GM23338 (cell line): ENCODE data around the gene CIZ1. TPM values are rescaled to one million over a fixed set of nuclear protein-coding genes. Genes with fewer than 3 reads are reported as not detected.

Experiments
- ATAC-seq: fragments of 200-7000 bp; cut with Tn5 transposase; 3 replicates; pipeline ENCODE4 v1.9.1; 2020
- DNase-seq: peaks from one replicate; pipeline ENCODE4 v3.0.0-alpha.2; 2015; ENCODE audit warnings: low spot score
- H2AFZ ChIP-seq: fragments of 200-600 bp; sonication (generic); 2 replicates; pipeline ENCODE4 v1.8.0; 2016; ENCODE audit warnings: antibody characterized with exemption, mild to moderate bottlenecking, moderate library complexity
- H3F3A ChIP-seq: fragments of 200-600 bp; sonication (generic); replicated peaks from 2 replicates; pipeline ENCODE4 v1.8.0; 2017; ENCODE audit warnings: antibody characterized with exemption, mixed run types, low read depth
- H3K27ac ChIP-seq: fragments of 200-600 bp; sonication (generic); 2 replicates; pipeline ENCODE4 v1.6.1; 2016; ENCODE audit warnings: low read depth
- H3K27me3 ChIP-seq: fragments of 200-600 bp; sonication (generic); 2 replicates; pipeline ENCODE4 v1.8.0; 2016; ENCODE audit warnings: mild to moderate bottlenecking, mixed run types, moderate library complexity; ENCODE audit not compliant: insufficient read depth
- H3K36me3 ChIP-seq: fragments of 200-600 bp; sonication (generic); 2 replicates; pipeline ENCODE4 v1.8.0; 2016; ENCODE audit warnings: mild to moderate bottlenecking; ENCODE audit not compliant: insufficient read depth
- H3K4me1 ChIP-seq: fragments of 200-600 bp; sonication (generic); 2 replicates; pipeline ENCODE4 v1.8.0; 2016; ENCODE audit warnings: mild to moderate bottlenecking, moderate library complexity; ENCODE audit not compliant: insufficient read depth
- H3K4me2 ChIP-seq: fragments of 200-600 bp; sonication (generic); 2 replicates; pipeline ENCODE4 v1.7.1; 2017; ENCODE audit warnings: mixed run types
- H3K4me3 ChIP-seq: fragments of 200-600 bp; sonication (generic); 2 replicates; pipeline ENCODE4 v1.6.1; 2016; ENCODE audit warnings: mixed run types
- H3K79me2 ChIP-seq: fragments of 200-600 bp; sonication (generic); replicated peaks from 2 replicates; pipeline ENCODE4 v1.8.0; 2017; ENCODE audit warnings: mild to moderate bottlenecking; ENCODE audit not compliant: insufficient read depth
- H3K9me2 ChIP-seq: fragments of 200-600 bp; sonication (generic); 2 replicates; pipeline ENCODE4 v1.8.0; 2017; ENCODE audit not compliant: insufficient read depth
- H4K20me1 ChIP-seq: fragments of 200-600 bp; sonication (generic); replicated peaks from 2 replicates; pipeline ENCODE4 v1.8.0; 2017; ENCODE audit warnings: mild to moderate bottlenecking; ENCODE audit not compliant: insufficient read depth
- H3K27ac Mint-ChIP-seq: 2 replicates; pipeline ENCODE4 v1.8.0; 2020; ENCODE audit warnings: inconsistent platforms, mild to moderate bottlenecking, moderate library complexity, mixed read lengths
- H3K27me3 Mint-ChIP-seq: 3 replicates; pipeline ENCODE4 v1.8.0; 2022; ENCODE audit warnings: low read depth, mild to moderate bottlenecking, moderate library complexity, mixed read lengths, inconsistent platforms; ENCODE audit not compliant: insufficient read depth, poor library complexity
- H3K36me3 Mint-ChIP-seq: 3 replicates; pipeline ENCODE4 v1.8.0; 2021; ENCODE audit warnings: low read depth, mild to moderate bottlenecking, inconsistent platforms, moderate library complexity, mixed read lengths
- H3K4me1 Mint-ChIP-seq: 3 replicates; pipeline ENCODE4 v1.8.0; 2020; ENCODE audit warnings: mild to moderate bottlenecking, inconsistent platforms, mixed read lengths
- H3K4me3 Mint-ChIP-seq: 3 replicates; pipeline ENCODE4 v1.8.0; 2021; ENCODE audit warnings: moderate library complexity, mild to moderate bottlenecking, inconsistent platforms, mixed read lengths
- H3K9me3 Mint-ChIP-seq: 3 replicates; pipeline ENCODE4 v1.8.0; 2020; ENCODE audit warnings: moderate library complexity, mild to moderate bottlenecking, inconsistent platforms, mixed read lengths
- CREB1 ChIP-seq: fragments of 250-450 bp; sonication (Bioruptor Pico); IDR thresholded peaks from 2 replicates; pipeline ENCODE4 v1.5.0; 2020; ENCODE audit warnings: low read depth, mild to moderate bottlenecking, moderate library complexity
- ETS1 ChIP-seq: IDR thresholded peaks from 2 replicates; pipeline ENCODE4 v1.6.1; 2016; ENCODE audit warnings: antibody characterized with exemption
- EZH2 ChIP-seq: fragments of 200-600 bp; sonication (generic); IDR thresholded peaks from one replicate; pipeline ENCODE4 v1.8.0; 2017; ENCODE audit warnings: antibody characterized with exemption, mild to moderate bottlenecking, low read depth; ENCODE audit not compliant: unreplicated experiment
- EZH2phosphoT487 ChIP-seq: fragments of 200-600 bp; sonication (generic); IDR thresholded peaks from one replicate; pipeline ENCODE4 v1.8.1; 2018; ENCODE audit warnings: antibody characterized with exemption; ENCODE audit not compliant: unreplicated experiment
- JUNB ChIP-seq: IDR thresholded peaks from one replicate; pipeline ENCODE4 v1.6.1; 2016; ENCODE audit warnings: antibody characterized with exemption; ENCODE audit not compliant: unreplicated experiment
- NANOG ChIP-seq: IDR thresholded peaks from 2 replicates; pipeline ENCODE4 v1.6.1; 2016; ENCODE audit warnings: antibody characterized with exemption, borderline replicate concordance
- POLR2AphosphoS5 ChIP-seq: IDR thresholded peaks from 2 replicates; pipeline ENCODE4 v1.6.1; 2016; ENCODE audit warnings: antibody characterized with exemption, low read depth
- STAT1 ChIP-seq: IDR thresholded peaks from one replicate; pipeline ENCODE4 v1.6.1; 2016; ENCODE audit warnings: antibody characterized with exemption; ENCODE audit not compliant: unreplicated experiment
- ZNF114 ChIP-seq: fragments of 250-450 bp; sonication (Bioruptor Pico); IDR thresholded peaks from 2 replicates; pipeline ENCODE4 v1.5.0; 2020; ENCODE audit warnings: mild to moderate bottlenecking, moderate library complexity
- ZNF331 ChIP-seq: fragments of 250-450 bp; sonication (Bioruptor Pico); IDR thresholded peaks from 2 replicates; pipeline ENCODE4 v1.5.0; 2020; ENCODE audit warnings: low read depth, mild to moderate bottlenecking, moderate library complexity
- polyA plus RNA-seq: library from polyadenylated mRNA; unstranded; fragments of >200 nt; fragmentation: Nextera tagmentation; extraction: Ambion mirVana; gene quantifications from 2 replicates; pipeline ENCODE4 v1.2.1, GENCODE V29; 2016
- total RNA-seq: library from RNA; depleted of rRNA; stranded (reverse); fragments of >200 nt; shearing (Covaris generic); gene quantifications from 2 replicates; pipeline ENCODE4 v1.2.3, GENCODE V29; 2014
- TF ChIP-seq, protein P1 (sequence below), 2 experiments: fragments of 200-600 bp in 1 of 2; sonication (generic) in 1 of 2; conservative IDR thresholded peaks; 2 replicates each; pipeline versions ENCODE4 v1.5.1 to v1.6.1; 2016 to 2017; ENCODE audit warnings: antibody characterized with exemption in 2 of 2, low read depth in 2 of 2, mild to moderate bottlenecking in 2 of 2, moderate library complexity in 1 of 2
- TF ChIP-seq, protein P2 (sequence below): IDR thresholded peaks from one replicate; pipeline ENCODE4 v1.6.1; 2018; ENCODE audit warnings: antibody characterized with exemption; ENCODE audit not compliant: unreplicated experiment
- TF ChIP-seq, protein P3 (sequence below): fragments of 250-450 bp; sonication (Bioruptor Pico); IDR thresholded peaks from 2 replicates; pipeline ENCODE4 v1.5.0; 2020; ENCODE audit warnings: mild to moderate bottlenecking, moderate library complexity

The CIZ1 gene
- total and polyA plus RNA-seq, 2 experiments from 2014 or later = 49.6 to 61.4 TPM

DNA sequence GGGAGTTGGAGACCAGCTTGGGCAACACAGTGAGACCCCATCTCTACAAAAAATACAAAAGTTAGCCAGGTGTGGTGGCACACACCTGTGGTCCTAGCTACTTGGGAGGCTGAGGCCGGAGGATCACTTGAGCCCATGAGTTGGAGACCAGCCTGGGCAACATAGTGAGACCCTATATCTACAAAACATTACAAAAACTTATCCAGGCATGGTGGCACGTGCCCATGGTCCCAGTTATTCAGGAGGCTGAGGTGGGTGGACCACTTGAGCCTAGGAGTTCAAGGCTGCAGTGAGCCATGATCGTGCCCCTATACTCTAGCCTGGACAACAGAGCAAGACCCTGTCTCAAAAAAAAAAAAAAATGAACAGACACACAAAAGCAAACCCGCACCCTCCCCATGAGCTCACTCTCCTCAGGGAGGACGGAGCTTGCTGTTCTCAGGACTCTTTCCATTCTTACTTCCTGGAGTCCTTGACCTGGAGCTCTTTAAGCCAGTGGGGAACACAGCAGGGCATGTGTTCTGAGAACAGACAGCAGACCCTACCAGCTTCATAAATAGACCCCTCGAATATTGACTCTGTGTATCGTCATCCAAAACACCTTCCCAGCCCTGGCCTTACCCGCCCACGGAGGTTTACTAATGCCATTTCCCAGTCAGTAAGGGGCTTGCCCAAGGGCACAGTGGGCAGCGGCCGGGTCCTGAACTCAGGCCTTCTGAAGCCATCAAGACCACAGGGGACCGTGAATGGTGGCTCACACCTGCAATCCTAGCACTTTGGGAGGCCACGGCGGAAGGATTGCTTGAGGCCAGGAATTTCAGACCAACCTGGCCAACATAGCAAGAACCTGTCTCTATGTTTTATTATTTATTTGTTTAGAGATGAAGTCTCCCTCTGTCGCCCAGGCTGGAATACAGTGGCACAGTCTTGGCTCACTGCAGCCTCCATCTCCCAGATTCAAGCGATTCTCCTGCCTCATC is 75.0 kb downstream of the CIZ1 start:
- Histone ChIP-seq H4K20me1 (no peaks in the 10 kb centered on the region; the same call in 1 of the 2 replicates), H3K79me2 (no peaks in the 10 kb centered on the region), H3K4me3 (no peak overlapping the region), H3F3A (peaks cover 7% of the 10 kb centered on the region; the same call in 1 of the 2 replicates), H3K36me3 (no peaks in the 10 kb centered on the region), H3K27me3 (no peaks in the 10 kb centered on the region), H3K27ac (no peak overlapping the region), H3K4me2 (no peak overlapping the region), H3K4me1 (peaks cover 6% of the 10 kb centered on the region; the same call in 1 of the 2 replicates), H2AFZ (no peak overlapping the region), H3K9me2 (no peaks in the 10 kb centered on the region)
- Mint-ChIP-seq H3K27me3 (peaks cover 15% of the 10 kb centered on the region), H3K4me1 (peaks cover 10% of the 10 kb centered on the region), H3K36me3 (peaks cover 22% of the 10 kb centered on the region), H3K9me3 (no peaks in the 10 kb centered on the region), H3K27ac (no peak overlapping the region), H3K4me3 (no peak overlapping the region)
- ATAC-seq = no peak
- no peak for TF ChIP-seq JUNB
- no peak for TF ChIP-seq CREB1 (CRISPR knock-in tag)
- no peak for TF ChIP-seq NANOG
- TF ChIP-seq ETS1 = no peak
- TF ChIP-seq ZNF114 = no peak
- TF ChIP-seq EZH2phosphoT487 = no peak
- TF ChIP-seq, protein P1, sequence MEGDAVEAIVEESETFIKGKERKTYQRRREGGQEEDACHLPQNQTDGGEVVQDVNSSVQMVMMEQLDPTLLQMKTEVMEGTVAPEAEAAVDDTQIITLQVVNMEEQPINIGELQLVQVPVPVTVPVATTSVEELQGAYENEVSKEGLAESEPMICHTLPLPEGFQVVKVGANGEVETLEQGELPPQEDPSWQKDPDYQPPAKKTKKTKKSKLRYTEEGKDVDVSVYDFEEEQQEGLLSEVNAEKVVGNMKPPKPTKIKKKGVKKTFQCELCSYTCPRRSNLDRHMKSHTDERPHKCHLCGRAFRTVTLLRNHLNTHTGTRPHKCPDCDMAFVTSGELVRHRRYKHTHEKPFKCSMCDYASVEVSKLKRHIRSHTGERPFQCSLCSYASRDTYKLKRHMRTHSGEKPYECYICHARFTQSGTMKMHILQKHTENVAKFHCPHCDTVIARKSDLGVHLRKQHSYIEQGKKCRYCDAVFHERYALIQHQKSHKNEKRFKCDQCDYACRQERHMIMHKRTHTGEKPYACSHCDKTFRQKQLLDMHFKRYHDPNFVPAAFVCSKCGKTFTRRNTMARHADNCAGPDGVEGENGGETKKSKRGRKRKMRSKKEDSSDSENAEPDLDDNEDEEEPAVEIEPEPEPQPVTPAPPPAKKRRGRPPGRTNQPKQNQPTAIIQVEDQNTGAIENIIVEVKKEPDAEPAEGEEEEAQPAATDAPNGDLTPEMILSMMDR (conservative IDR thresholded peaks at IDR 0.05; ENCODE audit: low read depth in 2 of 2) = no peak
- no peak for TF ChIP-seq EZH2
- TF ChIP-seq, protein P2, sequence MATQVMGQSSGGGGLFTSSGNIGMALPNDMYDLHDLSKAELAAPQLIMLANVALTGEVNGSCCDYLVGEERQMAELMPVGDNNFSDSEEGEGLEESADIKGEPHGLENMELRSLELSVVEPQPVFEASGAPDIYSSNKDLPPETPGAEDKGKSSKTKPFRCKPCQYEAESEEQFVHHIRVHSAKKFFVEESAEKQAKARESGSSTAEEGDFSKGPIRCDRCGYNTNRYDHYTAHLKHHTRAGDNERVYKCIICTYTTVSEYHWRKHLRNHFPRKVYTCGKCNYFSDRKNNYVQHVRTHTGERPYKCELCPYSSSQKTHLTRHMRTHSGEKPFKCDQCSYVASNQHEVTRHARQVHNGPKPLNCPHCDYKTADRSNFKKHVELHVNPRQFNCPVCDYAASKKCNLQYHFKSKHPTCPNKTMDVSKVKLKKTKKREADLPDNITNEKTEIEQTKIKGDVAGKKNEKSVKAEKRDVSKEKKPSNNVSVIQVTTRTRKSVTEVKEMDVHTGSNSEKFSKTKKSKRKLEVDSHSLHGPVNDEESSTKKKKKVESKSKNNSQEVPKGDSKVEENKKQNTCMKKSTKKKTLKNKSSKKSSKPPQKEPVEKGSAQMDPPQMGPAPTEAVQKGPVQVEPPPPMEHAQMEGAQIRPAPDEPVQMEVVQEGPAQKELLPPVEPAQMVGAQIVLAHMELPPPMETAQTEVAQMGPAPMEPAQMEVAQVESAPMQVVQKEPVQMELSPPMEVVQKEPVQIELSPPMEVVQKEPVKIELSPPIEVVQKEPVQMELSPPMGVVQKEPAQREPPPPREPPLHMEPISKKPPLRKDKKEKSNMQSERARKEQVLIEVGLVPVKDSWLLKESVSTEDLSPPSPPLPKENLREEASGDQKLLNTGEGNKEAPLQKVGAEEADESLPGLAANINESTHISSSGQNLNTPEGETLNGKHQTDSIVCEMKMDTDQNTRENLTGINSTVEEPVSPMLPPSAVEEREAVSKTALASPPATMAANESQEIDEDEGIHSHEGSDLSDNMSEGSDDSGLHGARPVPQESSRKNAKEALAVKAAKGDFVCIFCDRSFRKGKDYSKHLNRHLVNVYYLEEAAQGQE = no peak
- no peak for TF ChIP-seq STAT1
- TF ChIP-seq, protein P3, sequence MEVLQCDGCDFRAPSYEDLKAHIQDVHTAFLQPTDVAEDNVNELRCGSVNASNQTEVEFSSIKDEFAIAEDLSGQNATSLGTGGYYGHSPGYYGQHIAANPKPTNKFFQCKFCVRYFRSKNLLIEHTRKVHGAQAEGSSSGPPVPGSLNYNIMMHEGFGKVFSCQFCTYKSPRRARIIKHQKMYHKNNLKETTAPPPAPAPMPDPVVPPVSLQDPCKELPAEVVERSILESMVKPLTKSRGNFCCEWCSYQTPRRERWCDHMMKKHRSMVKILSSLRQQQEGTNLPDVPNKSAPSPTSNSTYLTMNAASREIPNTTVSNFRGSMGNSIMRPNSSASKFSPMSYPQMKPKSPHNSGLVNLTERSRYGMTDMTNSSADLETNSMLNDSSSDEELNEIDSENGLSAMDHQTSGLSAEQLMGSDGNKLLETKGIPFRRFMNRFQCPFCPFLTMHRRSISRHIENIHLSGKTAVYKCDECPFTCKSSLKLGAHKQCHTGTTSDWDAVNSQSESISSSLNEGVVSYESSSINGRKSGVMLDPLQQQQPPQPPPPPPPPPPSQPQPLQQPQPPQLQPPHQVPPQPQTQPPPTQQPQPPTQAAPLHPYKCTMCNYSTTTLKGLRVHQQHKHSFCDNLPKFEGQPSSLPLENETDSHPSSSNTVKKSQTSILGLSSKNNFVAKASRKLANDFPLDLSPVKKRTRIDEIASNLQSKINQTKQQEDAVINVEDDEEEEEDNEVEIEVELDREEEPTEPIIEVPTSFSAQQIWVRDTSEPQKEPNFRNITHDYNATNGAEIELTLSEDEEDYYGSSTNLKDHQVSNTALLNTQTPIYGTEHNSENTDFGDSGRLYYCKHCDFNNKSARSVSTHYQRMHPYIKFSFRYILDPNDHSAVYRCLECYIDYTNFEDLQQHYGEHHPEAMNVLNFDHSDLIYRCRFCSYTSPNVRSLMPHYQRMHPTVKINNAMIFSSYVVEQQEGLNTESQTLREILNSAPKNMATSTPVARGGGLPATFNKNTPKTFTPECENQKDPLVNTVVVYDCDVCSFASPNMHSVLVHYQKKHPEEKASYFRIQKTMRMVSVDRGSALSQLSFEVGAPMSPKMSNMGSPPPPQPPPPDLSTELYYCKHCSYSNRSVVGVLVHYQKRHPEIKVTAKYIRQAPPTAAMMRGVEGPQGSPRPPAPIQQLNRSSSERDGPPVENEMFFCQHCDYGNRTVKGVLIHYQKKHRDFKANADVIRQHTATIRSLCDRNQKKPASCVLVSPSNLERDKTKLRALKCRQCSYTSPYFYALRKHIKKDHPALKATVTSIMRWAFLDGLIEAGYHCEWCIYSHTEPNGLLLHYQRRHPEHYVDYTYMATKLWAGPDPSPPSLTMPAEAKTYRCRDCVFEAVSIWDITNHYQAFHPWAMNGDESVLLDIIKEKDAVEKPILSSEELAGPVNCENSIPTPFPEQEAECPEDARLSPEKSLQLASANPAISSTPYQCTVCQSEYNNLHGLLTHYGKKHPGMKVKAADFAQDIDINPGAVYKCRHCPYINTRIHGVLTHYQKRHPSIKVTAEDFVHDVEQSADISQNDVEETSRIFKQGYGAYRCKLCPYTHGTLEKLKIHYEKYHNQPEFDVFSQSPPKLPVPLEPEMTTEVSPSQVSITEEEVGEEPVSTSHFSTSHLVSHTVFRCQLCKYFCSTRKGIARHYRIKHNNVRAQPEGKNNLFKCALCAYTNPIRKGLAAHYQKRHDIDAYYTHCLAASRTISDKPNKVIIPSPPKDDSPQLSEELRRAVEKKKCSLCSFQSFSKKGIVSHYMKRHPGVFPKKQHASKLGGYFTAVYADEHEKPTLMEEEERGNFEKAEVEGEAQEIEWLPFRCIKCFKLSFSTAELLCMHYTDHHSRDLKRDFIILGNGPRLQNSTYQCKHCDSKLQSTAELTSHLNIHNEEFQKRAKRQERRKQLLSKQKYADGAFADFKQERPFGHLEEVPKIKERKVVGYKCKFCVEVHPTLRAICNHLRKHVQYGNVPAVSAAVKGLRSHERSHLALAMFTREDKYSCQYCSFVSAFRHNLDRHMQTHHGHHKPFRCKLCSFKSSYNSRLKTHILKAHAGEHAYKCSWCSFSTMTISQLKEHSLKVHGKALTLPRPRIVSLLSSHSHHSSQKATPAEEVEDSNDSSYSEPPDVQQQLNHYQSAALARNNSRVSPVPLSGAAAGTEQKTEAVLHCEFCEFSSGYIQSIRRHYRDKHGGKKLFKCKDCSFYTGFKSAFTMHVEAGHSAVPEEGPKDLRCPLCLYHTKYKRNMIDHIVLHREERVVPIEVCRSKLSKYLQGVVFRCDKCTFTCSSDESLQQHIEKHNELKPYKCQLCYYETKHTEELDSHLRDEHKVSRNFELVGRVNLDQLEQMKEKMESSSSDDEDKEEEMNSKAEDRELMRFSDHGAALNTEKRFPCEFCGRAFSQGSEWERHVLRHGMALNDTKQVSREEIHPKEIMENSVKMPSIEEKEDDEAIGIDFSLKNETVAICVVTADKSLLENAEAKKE (CRISPR knock-in tag) = no peak
- TF ChIP-seq POLR2AphosphoS5 = no peak
- TF ChIP-seq ZNF331 (CRISPR knock-in tag) = no peak
- DNase-seq = no peak
